ENCODE results near the gene REV1.
"Not testable (repeated sequence)": the region's sequence is repeated elsewhere in the genome, so short reads cannot be mapped to it uniquely, and the experiment has no call there.

The REV1 gene

GRCh38 chr2:99485824-99486223 is 4.0 kb downstream of the REV1 start:
- no peak overlapping the region for H3K27ac ChIP-seq (ENCODE audit: low read length)
- no peaks in the 10 kb centered on the region for H3K36me3 ChIP-seq (ENCODE audit: control insufficient read depth in 2 of 2, insufficient read depth in 2 of 2, low read length in 2 of 2)
- H3K4me3 ChIP-seq (ENCODE audit: low read length in 2 of 2): no peak overlapping the region
- H3K9me3 ChIP-seq (ENCODE audit: control insufficient read depth in 2 of 2, low read length in 2 of 2): no peaks in the 10 kb centered on the region
- H3K27me3 ChIP-seq (ENCODE audit: control insufficient read depth in 1 of 2, insufficient read depth in 2 of 2, low read length in 2 of 2): no peaks in the 10 kb centered on the region
- H3K4me1 ChIP-seq (ENCODE audit: control insufficient read depth, insufficient read depth, low read length): peaks cover 16% of the 10 kb centered on the region
- no peak overlapping the region for H3K9ac ChIP-seq (ENCODE audit: low read length in 2 of 2)

GRCh38 chr2:99485411-99485810 is 4.4 kb downstream of the REV1 start:
- H3K27me3 ChIP-seq (ENCODE audit: control insufficient read depth in 1 of 2, insufficient read depth in 2 of 2, low read length in 2 of 2): no peaks in the 10 kb centered on the region
- no peaks in the 10 kb centered on the region for H3K9me3 ChIP-seq (ENCODE audit: control insufficient read depth in 2 of 2, low read length in 2 of 2)
- no peak overlapping the region for H3K9ac ChIP-seq (ENCODE audit: low read length in 2 of 2)
- H3K4me3 ChIP-seq (ENCODE audit: low read length in 2 of 2): no peak overlapping the region
- no peaks in the 10 kb centered on the region for H3K36me3 ChIP-seq (ENCODE audit: control insufficient read depth in 2 of 2, insufficient read depth in 2 of 2, low read length in 2 of 2)
- H3K4me1 ChIP-seq (ENCODE audit: control insufficient read depth, insufficient read depth, low read length): peaks cover 15% of the 10 kb centered on the region
- H3K27ac ChIP-seq (ENCODE audit: low read length): no peak overlapping the region

GRCh38 chr2:99484205-99484604 is 5.6 kb downstream of the REV1 start:
- no peaks in the 10 kb centered on the region for H3K36me3 ChIP-seq (ENCODE audit: control insufficient read depth in 2 of 2, insufficient read depth in 2 of 2, low read length in 2 of 2)
- H3K27me3 ChIP-seq (ENCODE audit: control insufficient read depth in 1 of 2, insufficient read depth in 2 of 2, low read length in 2 of 2): no peaks in the 10 kb centered on the region
- peaks cover 19% of the 10 kb centered on the region for H3K4me1 ChIP-seq (ENCODE audit: control insufficient read depth, insufficient read depth, low read length)
- H3K9ac ChIP-seq (ENCODE audit: low read length in 2 of 2): no peak overlapping the region
- no peak overlapping the region for H3K27ac ChIP-seq (ENCODE audit: low read length)
- H3K9me3 ChIP-seq (ENCODE audit: control insufficient read depth in 2 of 2, low read length in 2 of 2): no peaks in the 10 kb centered on the region
- no peak overlapping the region for H3K4me3 ChIP-seq (ENCODE audit: low read length in 2 of 2)

- Histone ChIP-seq H3K27ac (ENCODE audit: low read length) (no peak overlapping the region), H3K4me3 (ENCODE audit: low read length in 2 of 2) (peak overlapping the region in 1 of 2 donors; percentile 9), H3K4me1 (ENCODE audit: control insufficient read depth, insufficient read depth, low read length) (peaks cover 17% of the 10 kb centered on the region), H3K36me3 (ENCODE audit: control insufficient read depth in 2 of 2, insufficient read depth in 2 of 2, low read length in 2 of 2) (no peaks in the 10 kb centered on the region), H3K27me3 (ENCODE audit: control insufficient read depth in 1 of 2, insufficient read depth in 2 of 2, low read length in 2 of 2) (no peaks in the 10 kb centered on the region), H3K9me3 (ENCODE audit: control insufficient read depth in 2 of 2, low read length in 2 of 2) (no peaks in the 10 kb centered on the region), H3K9ac (ENCODE audit: low read length in 2 of 2) (no peak overlapping the region)
These were observed 7.9 kb downstream of the REV1 start for GRCh38 chr2:99481941-99482340.

GRCh38 chr2:99481527-99481926 is 8.3 kb downstream of the REV1 start:
- Histone ChIP-seq H3K27me3 (ENCODE audit: control insufficient read depth in 1 of 2, insufficient read depth in 2 of 2, low read length in 2 of 2) (no peaks in the 10 kb centered on the region), H3K27ac (ENCODE audit: low read length) (no peak overlapping the region), H3K36me3 (ENCODE audit: control insufficient read depth in 2 of 2, insufficient read depth in 2 of 2, low read length in 2 of 2) (no peaks in the 10 kb centered on the region), H3K4me1 (ENCODE audit: control insufficient read depth, insufficient read depth, low read length) (peaks cover 16% of the 10 kb centered on the region), H3K4me3 (ENCODE audit: low read length in 2 of 2) (peak overlapping the region in 1 of 2 donors; percentile 9), H3K9me3 (ENCODE audit: control insufficient read depth in 2 of 2, low read length in 2 of 2) (no peaks in the 10 kb centered on the region), H3K9ac (ENCODE audit: low read length in 2 of 2) (no peak overlapping the region)

GRCh38 chr2:99480390-99480789 is 9.4 kb downstream of the REV1 start:
- H3K36me3 ChIP-seq (ENCODE audit: control insufficient read depth in 2 of 2, insufficient read depth in 2 of 2, low read length in 2 of 2): no peaks in the 10 kb centered on the region
- no peak overlapping the region for H3K27ac ChIP-seq (ENCODE audit: low read length)
- H3K4me3 ChIP-seq (ENCODE audit: low read length in 2 of 2): no peak overlapping the region
- H3K27me3 ChIP-seq (ENCODE audit: control insufficient read depth in 1 of 2, insufficient read depth in 2 of 2, low read length in 2 of 2): no peaks in the 10 kb centered on the region
- peaks cover 13% of the 10 kb centered on the region for H3K4me1 ChIP-seq (ENCODE audit: control insufficient read depth, insufficient read depth, low read length)
- no peak overlapping the region for H3K9ac ChIP-seq (ENCODE audit: low read length in 2 of 2)
- H3K9me3 ChIP-seq (ENCODE audit: control insufficient read depth in 2 of 2, low read length in 2 of 2): no peaks in the 10 kb centered on the region

- Histone ChIP-seq H3K9ac (ENCODE audit: low read length in 2 of 2) (no peak overlapping the region), H3K27ac (ENCODE audit: low read length) (no peak overlapping the region), H3K36me3 (ENCODE audit: control insufficient read depth in 2 of 2, insufficient read depth in 2 of 2, low read length in 2 of 2) (no peaks in the 10 kb centered on the region), H3K9me3 (ENCODE audit: control insufficient read depth in 2 of 2, low read length in 2 of 2) (no peaks in the 10 kb centered on the region), H3K4me3 (ENCODE audit: low read length in 2 of 2) (no peak overlapping the region), H3K4me1 (ENCODE audit: control insufficient read depth, insufficient read depth, low read length) (peaks cover 13% of the 10 kb centered on the region), H3K27me3 (ENCODE audit: control insufficient read depth in 1 of 2, insufficient read depth in 2 of 2, low read length in 2 of 2) (no peaks in the 10 kb centered on the region)
These were observed 11.2 kb downstream of the REV1 start for GRCh38 chr2:99478632-99479031.

GRCh38 chr2:99477054-99477453 is 12.8 kb downstream of the REV1 start:
- Histone ChIP-seq H3K27ac (ENCODE audit: low read length) (no peak overlapping the region), H3K9me3 (ENCODE audit: control insufficient read depth in 2 of 2, low read length in 2 of 2) (no peaks in the 10 kb centered on the region), H3K4me3 (ENCODE audit: low read length in 2 of 2) (no peak overlapping the region), H3K27me3 (ENCODE audit: control insufficient read depth in 1 of 2, insufficient read depth in 2 of 2, low read length in 2 of 2) (no peaks in the 10 kb centered on the region), H3K36me3 (ENCODE audit: control insufficient read depth in 2 of 2, insufficient read depth in 2 of 2, low read length in 2 of 2) (no peaks in the 10 kb centered on the region), H3K4me1 (ENCODE audit: control insufficient read depth, insufficient read depth, low read length) (peaks cover 15% of the 10 kb centered on the region), H3K9ac (ENCODE audit: low read length in 2 of 2) (no peak overlapping the region)

- H3K27ac ChIP-seq (ENCODE audit: low read length): no peak overlapping the region
- no peak overlapping the region for H3K9ac ChIP-seq (ENCODE audit: low read length in 2 of 2)
- no peak overlapping the region for H3K4me3 ChIP-seq (ENCODE audit: low read length in 2 of 2)
- H3K4me1 ChIP-seq (ENCODE audit: control insufficient read depth, insufficient read depth, low read length): peaks cover 15% of the 10 kb centered on the region
- H3K36me3 ChIP-seq (ENCODE audit: control insufficient read depth in 2 of 2, insufficient read depth in 2 of 2, low read length in 2 of 2): no peaks in the 10 kb centered on the region
- no peaks in the 10 kb centered on the region for H3K9me3 ChIP-seq (ENCODE audit: control insufficient read depth in 2 of 2, low read length in 2 of 2)
- no peaks in the 10 kb centered on the region for H3K27me3 ChIP-seq (ENCODE audit: control insufficient read depth in 1 of 2, insufficient read depth in 2 of 2, low read length in 2 of 2)
These were observed 13.2 kb downstream of the REV1 start for GRCh38 chr2:99476629-99477028.

GRCh38 chr2:99475095-99475494 is 14.7 kb downstream of the REV1 start:
- H3K9ac ChIP-seq (ENCODE audit: low read length in 2 of 2); H3K4me3 ChIP-seq (ENCODE audit: low read length in 2 of 2); H3K9me3 ChIP-seq (ENCODE audit: control insufficient read depth in 2 of 2, low read length in 2 of 2); H3K27me3 ChIP-seq (ENCODE audit: control insufficient read depth in 1 of 2, insufficient read depth in 2 of 2, low read length in 2 of 2); H3K27ac ChIP-seq (ENCODE audit: low read length); H3K36me3 ChIP-seq (ENCODE audit: control insufficient read depth in 2 of 2, insufficient read depth in 2 of 2, low read length in 2 of 2): not testable (repeated sequence)
- H3K4me1 ChIP-seq (ENCODE audit: control insufficient read depth, insufficient read depth, low read length): peaks cover 10% of the 10 kb centered on the region

GRCh38 chr2:99473518-99474083 is 16.2 kb downstream of the REV1 start:
- Histone ChIP-seq H3K4me3 (ENCODE audit: low read length in 2 of 2) (no peak overlapping the region), H3K36me3 (ENCODE audit: control insufficient read depth in 2 of 2, insufficient read depth in 2 of 2, low read length in 2 of 2) (no peaks in the 10 kb centered on the region), H3K27me3 (ENCODE audit: control insufficient read depth in 1 of 2, insufficient read depth in 2 of 2, low read length in 2 of 2) (no peaks in the 10 kb centered on the region), H3K27ac (ENCODE audit: low read length) (no peak overlapping the region), H3K9me3 (ENCODE audit: control insufficient read depth in 2 of 2, low read length in 2 of 2) (no peaks in the 10 kb centered on the region), H3K9ac (ENCODE audit: low read length in 2 of 2) (no peak overlapping the region), H3K4me1 (ENCODE audit: control insufficient read depth, insufficient read depth, low read length) (peaks cover 11% of the 10 kb centered on the region)
